AG20443 (cell line): Measurements from ENCODE around the gene TDRD9.

Experiments
- DNase-seq: peaks from one replicate; pipeline ENCODE4 v3.0.0; 2012; ENCODE audit warnings: low spot score, mixed read lengths

The TDRD9 gene

GRCh38 chr14:104092931-104093365 is 164.7 kb downstream of the TDRD9 start:
- no peak for DNase-seq

- no peak for DNase-seq
Observed at GRCh38 chr14:104093366-104094055, 165.3 kb downstream of the TDRD9 start.

- DNase-seq, result no peak
Observed at GRCh38 chr14:104094056-104094708, 165.9 kb downstream of the TDRD9 start.

GRCh38 chr14:104094709-104095425 is 166.6 kb downstream of the TDRD9 start:
- peak; percentile 87 for DNase-seq

DNA sequence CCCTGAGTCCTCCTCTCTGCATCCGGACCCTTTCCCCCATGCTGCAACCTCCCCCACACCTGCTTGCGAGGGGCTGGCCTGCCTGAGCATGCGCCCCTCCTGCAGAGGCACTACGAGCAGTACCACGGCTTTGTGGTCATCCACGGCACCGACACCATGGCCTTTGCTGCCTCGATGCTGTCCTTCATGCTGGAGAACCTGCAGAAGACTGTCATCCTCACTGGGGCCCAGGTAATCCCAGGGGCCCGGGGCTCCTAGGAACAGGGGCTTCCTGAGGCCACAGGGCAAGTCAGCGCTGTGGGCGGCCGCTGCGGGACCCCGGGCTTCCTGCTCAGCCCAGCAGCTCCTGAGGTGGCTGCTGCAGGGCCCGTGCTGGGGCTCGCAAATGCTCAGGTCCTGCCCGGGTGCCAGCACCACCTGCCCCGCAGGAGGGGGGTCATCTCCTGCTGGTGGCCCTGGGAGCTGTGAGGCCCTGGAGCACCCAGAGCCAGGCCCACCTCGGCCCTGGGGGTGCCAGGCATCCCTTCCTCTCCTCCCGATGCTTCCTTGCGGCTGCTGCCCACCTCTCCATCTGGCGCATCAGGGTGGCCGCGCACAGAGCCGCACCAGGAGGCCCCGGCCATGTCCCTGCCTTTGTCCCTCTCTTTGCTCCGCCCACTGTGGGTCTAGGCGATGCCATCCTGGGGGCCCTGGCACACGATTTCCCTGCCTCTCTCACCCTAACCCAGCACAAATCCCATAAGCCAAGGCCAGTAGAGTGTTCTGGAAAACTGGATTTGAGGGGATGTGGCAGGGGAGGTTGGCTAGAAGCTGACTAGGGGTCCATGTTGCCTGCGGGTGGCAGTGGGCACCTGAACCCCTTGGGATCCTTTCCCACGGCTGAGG is 167.4 kb downstream of the TDRD9 start:
- DNase-seq, result no peak

- DNase-seq, result no peak
Observed at GRCh38 chr14:104096318-104096717, 168.1 kb downstream of the TDRD9 start.

DNA sequence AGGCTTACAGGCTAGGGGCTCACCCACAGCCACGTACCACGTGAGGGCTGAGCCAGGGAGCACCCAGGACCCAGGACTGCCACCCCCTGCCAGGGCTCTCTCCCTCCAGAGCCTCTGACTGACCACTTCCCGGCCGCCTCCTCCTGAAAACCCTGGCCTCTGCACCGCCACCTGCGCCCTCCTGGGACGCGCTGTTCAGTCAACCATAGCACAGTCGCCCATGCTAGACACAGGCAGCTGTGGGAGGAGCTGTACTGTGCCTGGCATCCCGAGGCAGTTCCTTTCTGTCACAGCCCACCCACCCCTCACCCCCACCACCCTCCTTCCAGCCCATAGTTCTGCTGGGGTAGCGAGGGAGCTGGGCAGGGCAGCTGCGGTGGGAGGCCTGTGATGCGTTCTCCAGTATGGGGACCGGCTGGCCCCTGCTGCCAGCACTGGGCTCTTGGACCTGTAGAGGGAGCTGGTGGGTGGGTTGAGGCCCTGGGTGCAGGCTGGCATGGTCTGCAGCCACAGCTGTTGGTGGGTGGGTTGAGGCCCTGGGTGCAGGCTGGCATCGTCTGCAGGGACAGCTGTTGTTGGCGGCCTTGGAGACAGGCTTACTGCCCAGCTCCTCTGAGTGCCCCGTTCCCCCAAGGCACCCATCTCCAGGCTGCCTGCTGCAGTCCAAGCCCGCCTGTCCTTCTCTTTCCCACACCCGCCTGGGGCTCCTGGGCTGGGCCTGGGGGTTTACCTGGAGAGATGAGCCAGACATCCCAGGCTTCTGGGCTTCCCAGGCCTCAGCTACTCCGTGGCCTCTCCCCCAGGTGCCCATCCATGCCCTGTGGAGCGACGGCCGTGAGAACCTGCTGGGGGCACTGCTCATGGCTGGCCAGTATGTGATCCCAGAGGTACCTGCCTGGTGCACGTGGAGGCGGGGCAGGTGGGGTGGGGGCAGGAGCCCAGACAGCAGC is 168.8 kb downstream of the TDRD9 start:
- no peak for DNase-seq

DNA sequence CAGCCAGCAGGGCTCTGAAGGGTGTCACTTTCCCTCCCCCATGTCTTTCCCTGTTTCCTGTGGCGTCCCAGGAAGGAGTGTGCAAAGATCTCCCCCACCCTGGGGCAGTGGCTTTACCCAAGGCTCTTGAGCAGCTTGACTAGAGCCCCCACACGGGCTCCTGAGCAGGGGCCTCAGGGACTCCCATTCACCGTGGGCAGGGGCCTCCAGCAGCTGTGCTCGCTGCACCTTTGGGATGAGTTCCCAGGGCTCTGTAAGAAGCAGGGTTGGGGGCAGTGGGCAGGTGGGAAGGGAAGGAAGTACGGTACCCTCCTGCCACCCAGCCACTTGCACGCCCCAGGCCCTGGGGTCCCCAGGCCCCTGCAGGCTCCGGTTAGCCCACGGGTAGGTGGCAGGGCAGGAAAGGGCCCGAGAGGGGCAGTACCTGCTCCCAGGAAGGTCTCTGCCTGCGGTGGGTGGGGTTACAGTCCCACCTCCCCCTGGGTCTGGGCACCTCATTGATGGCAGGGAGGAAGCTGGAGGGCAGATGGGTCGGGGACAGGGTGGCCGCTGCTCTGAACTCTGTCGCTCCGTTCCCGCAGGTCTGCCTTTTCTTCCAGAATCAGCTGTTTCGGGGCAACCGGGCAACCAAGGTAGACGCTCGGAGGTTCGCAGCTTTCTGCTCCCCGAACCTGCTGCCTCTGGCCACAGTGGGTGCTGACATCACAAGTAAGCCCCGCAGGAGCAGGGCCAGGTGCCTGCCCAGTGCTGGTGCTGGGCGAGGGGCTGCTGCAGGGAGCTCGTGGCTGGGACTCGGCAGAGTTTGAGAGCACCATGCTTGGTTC is 170.2 kb downstream of the TDRD9 start:
- no peak for DNase-seq

- DNase-seq, result no peak
Observed at GRCh38 chr14:104099096-104100041, 171.1 kb downstream of the TDRD9 start.

DNA sequence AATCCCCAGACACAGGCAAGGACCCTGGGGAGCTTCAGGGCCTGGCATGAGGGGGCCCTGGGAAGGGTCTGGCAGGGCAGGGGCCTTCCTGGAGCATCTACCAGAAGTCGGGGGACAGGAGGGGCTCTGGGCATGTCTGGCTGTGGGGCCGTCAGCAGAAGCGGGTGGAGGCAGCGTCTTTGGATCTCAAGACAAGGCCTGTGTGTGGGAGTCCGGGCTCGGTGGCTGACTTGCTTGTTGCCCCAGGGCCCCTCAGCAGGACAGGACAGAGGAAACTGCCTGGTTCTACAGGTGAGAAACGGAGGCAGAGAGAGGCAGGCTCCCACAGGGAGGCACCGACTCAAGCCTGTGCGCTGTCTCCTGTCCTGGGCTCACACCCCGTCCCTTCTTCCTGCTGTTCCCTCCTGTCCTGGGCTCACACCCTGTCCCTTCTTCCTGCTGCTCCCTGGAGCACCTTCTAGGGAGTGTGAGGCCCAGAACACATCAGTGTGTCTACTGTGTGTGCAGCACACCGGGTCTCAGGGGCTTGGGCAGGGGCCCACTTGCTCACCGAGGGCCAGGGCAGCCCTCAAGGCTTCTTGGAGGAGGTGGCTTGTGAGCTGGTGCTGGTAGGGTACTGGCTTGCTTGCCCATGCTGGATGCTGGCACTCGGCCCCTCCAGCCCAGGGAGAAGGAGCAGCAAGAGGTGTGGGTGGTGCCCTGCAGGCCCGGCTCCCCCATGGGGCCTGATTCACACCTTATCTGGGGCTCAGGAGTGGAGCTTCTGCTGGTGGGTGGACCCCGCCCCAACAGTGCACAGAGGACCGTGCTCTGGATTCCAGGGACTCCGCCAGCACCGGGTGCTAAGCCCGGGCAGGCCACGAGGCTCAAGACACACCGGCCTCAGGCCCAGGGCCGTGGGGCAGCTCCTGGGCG is 172.2 kb downstream of the TDRD9 start:
- no peak for DNase-seq

DNA sequence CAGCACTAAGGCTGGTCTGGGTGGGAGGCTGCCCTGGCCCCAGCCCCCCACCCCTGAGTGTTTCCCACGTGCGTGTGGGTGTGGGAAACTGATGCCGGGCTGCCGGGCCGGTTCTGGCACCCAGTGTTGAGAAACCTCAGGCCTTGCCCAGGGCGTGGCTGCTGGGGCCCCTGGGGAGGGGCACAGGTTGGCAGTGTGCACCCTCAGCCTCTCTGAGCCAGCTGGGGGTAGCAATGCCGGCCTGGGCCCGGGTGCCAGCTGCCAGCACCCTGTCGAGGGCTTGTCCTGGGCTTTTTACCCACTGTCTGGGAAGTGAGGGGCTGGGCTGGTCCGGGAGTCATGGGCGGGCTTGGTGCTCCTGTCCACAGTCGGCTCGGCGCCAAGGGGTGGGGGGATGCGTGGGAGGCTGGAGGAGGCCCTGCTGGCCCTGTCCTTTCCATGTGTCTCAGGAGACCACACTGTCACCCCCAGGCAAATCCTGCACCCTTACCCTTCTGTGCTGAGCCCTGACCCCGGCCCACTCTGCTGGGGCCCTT is 172.9 kb downstream of the TDRD9 start:
- no peak for DNase-seq

DNA sequence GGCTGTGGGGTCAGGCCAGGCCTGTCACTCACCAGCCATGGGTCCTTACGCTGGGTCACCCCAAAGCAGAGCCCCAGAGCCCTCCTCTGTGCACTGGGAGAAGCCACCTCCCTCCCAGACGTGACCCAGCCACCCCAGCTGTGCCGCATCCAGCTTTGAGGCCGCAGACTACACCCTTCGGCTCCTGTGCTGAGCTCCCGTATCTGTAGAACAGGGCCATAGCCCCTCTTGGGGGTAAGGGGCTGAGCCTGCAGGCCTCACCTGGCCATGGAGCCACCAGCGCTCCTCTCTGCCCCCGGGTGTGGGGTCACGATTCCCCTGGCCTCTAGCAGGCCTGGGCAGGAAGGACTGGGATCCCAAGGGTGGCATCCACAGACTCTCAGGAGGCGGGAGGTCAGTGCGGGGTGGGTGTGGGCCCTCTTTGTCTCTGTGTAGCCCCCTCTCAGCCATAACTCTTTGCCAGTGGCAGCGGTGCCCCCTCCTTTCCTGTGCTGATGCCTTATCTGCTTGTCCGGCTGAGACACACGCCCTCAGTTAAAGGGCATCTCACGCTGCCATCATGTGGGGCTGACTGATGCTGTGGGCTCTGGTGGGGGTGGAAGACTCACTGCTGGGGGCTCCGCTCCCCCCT is 173.5 kb downstream of the TDRD9 start:
- no peak for DNase-seq
